ENCODE data around the gene LMBR1. TPM values are rescaled to one million over a fixed set of nuclear protein-coding genes. Genes with fewer than 3 reads are reported as not detected.

The LMBR1 gene
- total RNA-seq, 2 donors from 2014 or later: 38.7 to 48.0 TPM

- H3K27ac Mint-ChIP-seq: peak overlapping the region; percentile 47
- H3K4me3 Mint-ChIP-seq: no peak overlapping the region
- ATAC-seq (replicated peaks): no peak
- peaks cover 14% of the 10 kb centered on the region for H3K36me3 Mint-ChIP-seq (ENCODE audit: low read depth)
- H3K9me3 Mint-ChIP-seq: peaks cover 3% of the 10 kb centered on the region
- H3K27me3 Mint-ChIP-seq: no peaks in the 10 kb centered on the region
- H3K4me1 Mint-ChIP-seq: peaks cover 27% of the 10 kb centered on the region
These were observed 112.1 kb downstream of the LMBR1 start for GRCh38 chr7:156780724-156781455.

GRCh38 chr7:156778668-156779067 lies 114.3 kb downstream of the LMBR1 start:
- peaks cover 3% of the 10 kb centered on the region for H3K9me3 Mint-ChIP-seq
- H3K4me1 Mint-ChIP-seq: peaks cover 27% of the 10 kb centered on the region
- no peaks in the 10 kb centered on the region for H3K27me3 Mint-ChIP-seq
- ATAC-seq (replicated peaks): no peak
- no peak overlapping the region for H3K4me3 Mint-ChIP-seq
- peak overlapping the region; percentile 94 for H3K27ac Mint-ChIP-seq
- peaks cover 8% of the 10 kb centered on the region for H3K36me3 Mint-ChIP-seq (ENCODE audit: low read depth)

GRCh38 chr7:156778201-156778600 lies 114.8 kb downstream of the LMBR1 start:
- H3K36me3 Mint-ChIP-seq (ENCODE audit: low read depth): peaks cover 8% of the 10 kb centered on the region
- H3K4me3 Mint-ChIP-seq: peak overlapping the region; percentile 72
- H3K27ac Mint-ChIP-seq: peak overlapping the region; percentile 94
- ATAC-seq (replicated peaks): no peak
- H3K27me3 Mint-ChIP-seq: no peaks in the 10 kb centered on the region
- peaks cover 3% of the 10 kb centered on the region for H3K9me3 Mint-ChIP-seq
- peaks cover 27% of the 10 kb centered on the region for H3K4me1 Mint-ChIP-seq

- Mint-ChIP-seq H3K4me3 (peak overlapping the region; percentile 72), H3K36me3 (ENCODE audit: low read depth) (peaks cover 8% of the 10 kb centered on the region), H3K27ac (peak overlapping the region; percentile 94), H3K9me3 (peaks cover 3% of the 10 kb centered on the region), H3K27me3 (no peaks in the 10 kb centered on the region), H3K4me1 (peaks cover 27% of the 10 kb centered on the region)
- peak; percentile 95 for ATAC-seq (replicated peaks)
These were observed 115.5 kb downstream of the LMBR1 start for GRCh38 chr7:156777364-156778069.

GRCh38 chr7:156776527-156776926 lies 116.5 kb downstream of the LMBR1 start:
- no peak for ATAC-seq (replicated peaks)
- Mint-ChIP-seq H3K4me1 (peaks cover 21% of the 10 kb centered on the region), H3K36me3 (ENCODE audit: low read depth) (peaks cover 8% of the 10 kb centered on the region), H3K27me3 (no peaks in the 10 kb centered on the region), H3K9me3 (peaks cover 3% of the 10 kb centered on the region), H3K27ac (peak overlapping the region; percentile 94), H3K4me3 (peak overlapping the region; percentile 72)

GRCh38 chr7:156773966-156774365 lies 119.0 kb downstream of the LMBR1 start:
- H3K36me3 Mint-ChIP-seq (ENCODE audit: low read depth): peaks cover 8% of the 10 kb centered on the region
- peaks cover 3% of the 10 kb centered on the region for H3K9me3 Mint-ChIP-seq
- ATAC-seq (replicated peaks): no peak
- peak overlapping the region; percentile 38 for H3K27ac Mint-ChIP-seq
- H3K27me3 Mint-ChIP-seq: no peaks in the 10 kb centered on the region
- peaks cover 23% of the 10 kb centered on the region for H3K4me1 Mint-ChIP-seq
- H3K4me3 Mint-ChIP-seq: no peak overlapping the region

GRCh38 chr7:156772725-156773124 lies 120.3 kb downstream of the LMBR1 start:
- H3K4me1 Mint-ChIP-seq: peaks cover 22% of the 10 kb centered on the region
- no peak for ATAC-seq (replicated peaks)

GRCh38 chr7:156768698-156769472 lies 124.1 kb downstream of the LMBR1 start:
- H3K27ac Mint-ChIP-seq: peak overlapping the region; percentile 63
- H3K36me3 Mint-ChIP-seq (ENCODE audit: low read depth): no peaks in the 10 kb centered on the region
- no peaks in the 10 kb centered on the region for H3K27me3 Mint-ChIP-seq
- H3K9me3 Mint-ChIP-seq: no peaks in the 10 kb centered on the region
- ATAC-seq (replicated peaks): peak; percentile 92
- no peak overlapping the region for H3K4me3 Mint-ChIP-seq
- H3K4me1 Mint-ChIP-seq: peaks cover 7% of the 10 kb centered on the region

More at GRCh38 chr7:156772725-156773124, 120.3 kb downstream of the LMBR1 start:
- Mint-ChIP-seq H3K9me3 (peaks cover 3% of the 10 kb centered on the region), H3K36me3 (ENCODE audit: low read depth) (peaks cover 8% of the 10 kb centered on the region), H3K4me3 (no peak overlapping the region), H3K27ac (no peak overlapping the region), H3K27me3 (no peaks in the 10 kb centered on the region)

GRCh38 chr7:156766666-156767065 lies 126.3 kb downstream of the LMBR1 start:
- Mint-ChIP-seq H3K27me3 (no peaks in the 10 kb centered on the region), H3K4me1 (peaks cover 7% of the 10 kb centered on the region), H3K27ac (no peak overlapping the region), H3K9me3 (no peaks in the 10 kb centered on the region), H3K36me3 (ENCODE audit: low read depth) (peaks cover 11% of the 10 kb centered on the region), H3K4me3 (no peak overlapping the region)
- ATAC-seq (replicated peaks): no peak

GRCh38 chr7:156765901-156766656 lies 126.9 kb downstream of the LMBR1 start:
- H3K9me3 Mint-ChIP-seq: no peaks in the 10 kb centered on the region
- H3K27ac Mint-ChIP-seq: peak overlapping the region; percentile 7
- H3K4me1 Mint-ChIP-seq: peaks cover 7% of the 10 kb centered on the region
- no peak for ATAC-seq (replicated peaks)
- H3K36me3 Mint-ChIP-seq (ENCODE audit: low read depth): peaks cover 17% of the 10 kb centered on the region
- no peaks in the 10 kb centered on the region for H3K27me3 Mint-ChIP-seq
- H3K4me3 Mint-ChIP-seq: no peak overlapping the region

- peaks cover 30% of the 10 kb centered on the region for H3K36me3 Mint-ChIP-seq (ENCODE audit: low read depth)
- H3K27ac Mint-ChIP-seq: no peak overlapping the region
- H3K9me3 Mint-ChIP-seq: peaks cover 5% of the 10 kb centered on the region
- peaks cover 7% of the 10 kb centered on the region for H3K4me1 Mint-ChIP-seq
- H3K4me3 Mint-ChIP-seq: no peak overlapping the region
- ATAC-seq (replicated peaks): no peak
- no peaks in the 10 kb centered on the region for H3K27me3 Mint-ChIP-seq
These were observed 128.2 kb downstream of the LMBR1 start for GRCh38 chr7:156764766-156765165.

- H3K27ac Mint-ChIP-seq: no peak overlapping the region
- ATAC-seq (replicated peaks): peak; percentile 32
- H3K36me3 Mint-ChIP-seq (ENCODE audit: low read depth): peaks cover 34% of the 10 kb centered on the region
- H3K27me3 Mint-ChIP-seq: no peaks in the 10 kb centered on the region
- peaks cover 3% of the 10 kb centered on the region for H3K4me1 Mint-ChIP-seq
- H3K4me3 Mint-ChIP-seq: no peak overlapping the region
- H3K9me3 Mint-ChIP-seq: peaks cover 8% of the 10 kb centered on the region
These were observed 128.8 kb downstream of the LMBR1 start for GRCh38 chr7:156764016-156764669.

GRCh38 chr7:156759579-156760202 lies 133.3 kb downstream of the LMBR1 start:
- Mint-ChIP-seq H3K27ac (no peak overlapping the region), H3K4me3 (no peak overlapping the region), H3K27me3 (no peaks in the 10 kb centered on the region), H3K9me3 (peaks cover 8% of the 10 kb centered on the region), H3K36me3 (ENCODE audit: low read depth) (peaks cover 51% of the 10 kb centered on the region), H3K4me1 (peaks cover 5% of the 10 kb centered on the region)
- no peak for ATAC-seq (replicated peaks)
